Calu3 (cell line): ENCODE measurements around the gene BCL10. TPM values are rescaled to one million over a fixed set of nuclear protein-coding genes. Genes with fewer than 3 reads are reported as not detected.
A peak's percentile ranks its signal among the peaks of the same experiment; 100 is the strongest.

Source experiments
- BruUV-seq: library from RNA; stranded (reverse); fragments of 400-500 nt; replicated peaks from 2 replicates; lab custom pipeline; 2021; lab: Mats Ljungman, UMichigan
- CTCF ChIA-PET: fragments of 300-600 bp; sonication (Branson Sonifier 250); formaldehyde crosslinking; loops from one replicate; lab custom pipeline; 2022; ENCODE audit warnings: antibody characterized with exemption; lab: Charles Lee
- DNase-seq: peaks from one replicate; pipeline ENCODE4 v3.0.0; 2022
- H3K27ac Mint-ChIP-seq: one replicate; pipeline ENCODE4 v1.8.0; 2022; ENCODE audit warnings: mixed read lengths; ENCODE audit not compliant: unreplicated experiment
- H3K27me3 Mint-ChIP-seq: one replicate; pipeline ENCODE4 v1.8.0; 2022; ENCODE audit warnings: mixed read lengths; ENCODE audit not compliant: unreplicated experiment
- H3K36me3 Mint-ChIP-seq: one replicate; pipeline ENCODE4 v1.8.0; 2022; ENCODE audit warnings: mild to moderate bottlenecking, moderate library complexity, mixed read lengths; ENCODE audit not compliant: insufficient read depth, unreplicated experiment
- H3K4me1 Mint-ChIP-seq: one replicate; pipeline ENCODE4 v1.8.0; 2022; ENCODE audit warnings: mild to moderate bottlenecking, low read depth, mixed read lengths; ENCODE audit not compliant: unreplicated experiment
- H3K4me3 Mint-ChIP-seq: one replicate; pipeline ENCODE4 v1.8.0; 2022; ENCODE audit warnings: mild to moderate bottlenecking, low read depth, moderate library complexity, mixed read lengths; ENCODE audit not compliant: unreplicated experiment
- H3K9me3 Mint-ChIP-seq: one replicate; pipeline ENCODE4 v1.8.0; 2022; ENCODE audit warnings: low read depth, mixed read lengths; ENCODE audit not compliant: unreplicated experiment
- intact Hi-C: fragments of 100-400 bp; cut with micrococcal nuclease; formaldehyde crosslinking; loops from one replicate; pipeline ENCODE4 v1.10.0; 2022; ENCODE audit not compliant: unreplicated experiment
- total RNA-seq: library from RNA; stranded (reverse); gene quantifications from 2 replicates; pipeline ENCODE4 v1.2.3, GENCODE V29; 2022
- TF ChIP-seq, protein P1 (sequence below): fragments of 200-600 bp; IDR thresholded peaks from one replicate; pipeline ENCODE4 v1.8.0; 2022; ENCODE audit warnings: antibody characterized with exemption; ENCODE audit not compliant: unreplicated experiment

BCL10 gene
- total RNA-seq, 1 experiment from 2014 or later, result 57.7 TPM

DNA sequence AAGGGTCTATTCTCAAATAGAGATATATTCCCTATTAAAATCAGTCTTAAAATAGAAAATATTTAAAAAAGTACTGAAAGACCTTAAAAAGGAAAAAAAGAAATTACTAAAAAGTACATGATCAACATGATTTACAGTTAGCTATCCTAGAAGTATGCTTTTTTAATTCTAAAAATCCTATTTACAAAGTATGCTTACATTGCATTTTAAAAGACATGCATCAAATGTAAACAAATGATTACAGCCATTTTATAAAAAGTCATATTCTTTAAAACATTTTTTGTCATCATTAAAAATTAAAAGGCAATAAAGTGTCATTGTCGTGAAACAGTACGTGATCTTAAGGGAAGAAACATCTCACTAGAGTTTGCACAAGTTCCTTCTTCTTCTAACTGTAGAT is 9.1 kb downstream of the BCL10 start:
- CTCF ChIA-PET, result no interaction called here
- TF ChIP-seq, protein P1, sequence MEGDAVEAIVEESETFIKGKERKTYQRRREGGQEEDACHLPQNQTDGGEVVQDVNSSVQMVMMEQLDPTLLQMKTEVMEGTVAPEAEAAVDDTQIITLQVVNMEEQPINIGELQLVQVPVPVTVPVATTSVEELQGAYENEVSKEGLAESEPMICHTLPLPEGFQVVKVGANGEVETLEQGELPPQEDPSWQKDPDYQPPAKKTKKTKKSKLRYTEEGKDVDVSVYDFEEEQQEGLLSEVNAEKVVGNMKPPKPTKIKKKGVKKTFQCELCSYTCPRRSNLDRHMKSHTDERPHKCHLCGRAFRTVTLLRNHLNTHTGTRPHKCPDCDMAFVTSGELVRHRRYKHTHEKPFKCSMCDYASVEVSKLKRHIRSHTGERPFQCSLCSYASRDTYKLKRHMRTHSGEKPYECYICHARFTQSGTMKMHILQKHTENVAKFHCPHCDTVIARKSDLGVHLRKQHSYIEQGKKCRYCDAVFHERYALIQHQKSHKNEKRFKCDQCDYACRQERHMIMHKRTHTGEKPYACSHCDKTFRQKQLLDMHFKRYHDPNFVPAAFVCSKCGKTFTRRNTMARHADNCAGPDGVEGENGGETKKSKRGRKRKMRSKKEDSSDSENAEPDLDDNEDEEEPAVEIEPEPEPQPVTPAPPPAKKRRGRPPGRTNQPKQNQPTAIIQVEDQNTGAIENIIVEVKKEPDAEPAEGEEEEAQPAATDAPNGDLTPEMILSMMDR, result no peak
- H3K27ac Mint-ChIP-seq, result no peak overlapping the region
- peaks cover 23% of the 10 kb centered on the region for H3K4me1 Mint-ChIP-seq
- intact Hi-C loops, result no loop called here
- peaks cover 4% of the 10 kb centered on the region for H3K9me3 Mint-ChIP-seq
- BruUV-seq, result no TSS peak
- H3K27me3 Mint-ChIP-seq, result no peaks in the 10 kb centered on the region
- DNase-seq, result no peak
- H3K36me3 Mint-ChIP-seq, result peaks cover 68% of the 10 kb centered on the region
- no peak overlapping the region for H3K4me3 Mint-ChIP-seq

- TF ChIP-seq, protein P1, result no peak
- Mint-ChIP-seq H3K27me3 (no peaks in the 10 kb centered on the region), H3K9me3 (peaks cover 8% of the 10 kb centered on the region), H3K4me3 (no peak overlapping the region), H3K27ac (peak overlapping the region; percentile 43), H3K36me3 (peaks cover 69% of the 10 kb centered on the region), H3K4me1 (peaks cover 17% of the 10 kb centered on the region)
- no TSS peak for BruUV-seq
- CTCF ChIA-PET, result no interaction called here
- no peak for DNase-seq
- intact Hi-C loops, result no loop called here
These were observed 12.3 kb downstream of the BCL10 start for GRCh38 chr1:85264150-85264549.

DNA sequence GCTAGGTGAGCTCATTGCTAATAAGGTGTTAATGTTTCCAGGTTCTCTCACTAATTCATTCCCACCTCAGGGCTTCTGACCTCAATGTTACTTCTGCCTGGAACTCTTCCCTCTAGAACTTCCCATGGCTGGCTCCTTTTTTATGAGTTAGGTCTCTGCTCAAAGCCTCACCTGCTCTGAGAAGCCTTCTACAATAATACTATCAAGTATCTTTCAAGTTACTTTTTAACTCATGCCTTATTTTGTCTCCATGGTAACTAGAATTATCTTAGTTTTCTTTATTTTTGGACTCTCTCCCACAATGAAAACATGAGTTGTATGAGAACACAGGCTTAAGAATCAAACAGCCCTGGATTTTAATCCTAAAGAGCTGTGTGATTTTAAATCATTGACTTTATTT is 13.4 kb downstream of the BCL10 start:
- Mint-ChIP-seq H3K4me3 (no peak overlapping the region), H3K27ac (no peak overlapping the region), H3K36me3 (peaks cover 69% of the 10 kb centered on the region), H3K4me1 (peaks cover 19% of the 10 kb centered on the region), H3K9me3 (peaks cover 8% of the 10 kb centered on the region), H3K27me3 (no peaks in the 10 kb centered on the region)
- TF ChIP-seq, protein P1, result no peak
- intact Hi-C loops, result no loop called here
- no TSS peak for BruUV-seq
- no peak for DNase-seq
- CTCF ChIA-PET, result no interaction called here

DNA sequence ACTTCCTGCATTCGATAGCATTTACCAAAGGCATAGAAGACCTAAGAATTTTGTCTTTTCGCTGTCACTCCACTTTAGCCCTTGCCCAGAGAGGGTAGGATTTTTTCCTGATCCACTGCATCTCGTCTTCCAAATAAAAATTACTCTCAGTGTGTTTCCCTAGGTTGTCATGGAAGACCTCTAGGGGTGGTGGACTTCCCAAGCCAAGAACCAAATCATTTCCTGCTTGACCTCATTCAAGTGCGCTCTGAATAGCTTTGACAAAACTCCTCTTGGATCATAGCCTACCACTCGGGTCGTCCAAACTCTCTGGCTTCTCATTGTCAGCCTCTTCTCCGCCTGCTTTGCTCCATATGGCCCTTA is 16.5 kb downstream of the BCL10 start:
- H3K4me1 Mint-ChIP-seq, result peaks cover 31% of the 10 kb centered on the region
- H3K36me3 Mint-ChIP-seq, result peaks cover 81% of the 10 kb centered on the region
- H3K4me3 Mint-ChIP-seq, result peak overlapping the region; percentile 98
- peak overlapping the region; percentile 66 for H3K27ac Mint-ChIP-seq
- TF ChIP-seq, protein P1, result peak; percentile 8
- no peaks in the 10 kb centered on the region for H3K27me3 Mint-ChIP-seq
- DNase-seq, result no peak
- H3K9me3 Mint-ChIP-seq, result peaks cover 8% of the 10 kb centered on the region
- CTCF ChIA-PET, result interaction anchor here (1.0 to 2.8 kb wide), 7 partner anchors 16 to 315 kb away, joined by 3 to 12 read pairs (median 7); partner anchors contain the start of gene BCL10
- BruUV-seq, result no TSS peak
- intact Hi-C loops, result loop anchor here (1.0 kb wide), 1 partner anchor 315 kb away; no protein-coding TSS in a partner anchor
